Calu3 (cell line): Measurements from ENCODE around the gene CNTD1. TPM values are rescaled to one million over a fixed set of nuclear protein-coding genes. Genes with fewer than 3 reads are reported as not detected.
A peak's percentile ranks its signal among the peaks of the same experiment; 100 is the strongest.

Experiments used
- BruUV-seq: library from RNA; stranded (reverse); fragments of 400-500 nt; replicated peaks from 2 replicates; lab custom pipeline; 2021; lab: Mats Ljungman, UMichigan
- CTCF ChIA-PET: fragments of 300-600 bp; sonication (Branson Sonifier 250); formaldehyde crosslinking; loops from one replicate; lab custom pipeline; 2022; ENCODE audit warnings: antibody characterized with exemption; lab: Charles Lee
- DNase-seq: peaks from one replicate; pipeline ENCODE4 v3.0.0; 2022
- H3K27ac Mint-ChIP-seq: one replicate; pipeline ENCODE4 v1.8.0; 2022; ENCODE audit warnings: mixed read lengths; ENCODE audit not compliant: unreplicated experiment
- H3K27me3 Mint-ChIP-seq: one replicate; pipeline ENCODE4 v1.8.0; 2022; ENCODE audit warnings: mixed read lengths; ENCODE audit not compliant: unreplicated experiment
- H3K36me3 Mint-ChIP-seq: one replicate; pipeline ENCODE4 v1.8.0; 2022; ENCODE audit warnings: mild to moderate bottlenecking, moderate library complexity, mixed read lengths; ENCODE audit not compliant: insufficient read depth, unreplicated experiment
- H3K4me1 Mint-ChIP-seq: one replicate; pipeline ENCODE4 v1.8.0; 2022; ENCODE audit warnings: mild to moderate bottlenecking, low read depth, mixed read lengths; ENCODE audit not compliant: unreplicated experiment
- H3K4me3 Mint-ChIP-seq: one replicate; pipeline ENCODE4 v1.8.0; 2022; ENCODE audit warnings: mild to moderate bottlenecking, low read depth, moderate library complexity, mixed read lengths; ENCODE audit not compliant: unreplicated experiment
- H3K9me3 Mint-ChIP-seq: one replicate; pipeline ENCODE4 v1.8.0; 2022; ENCODE audit warnings: low read depth, mixed read lengths; ENCODE audit not compliant: unreplicated experiment
- CTCF ChIP-seq: fragments of 200-600 bp; IDR thresholded peaks from one replicate; pipeline ENCODE4 v1.8.0; 2022; ENCODE audit warnings: antibody characterized with exemption; ENCODE audit not compliant: unreplicated experiment
- intact Hi-C: fragments of 100-400 bp; cut with micrococcal nuclease; formaldehyde crosslinking; loops from one replicate; pipeline ENCODE4 v1.10.0; 2022; ENCODE audit not compliant: unreplicated experiment
- total RNA-seq: library from RNA; stranded (reverse); gene quantifications from 2 replicates; pipeline ENCODE4 v1.2.3, GENCODE V29; 2022

Gene CNTD1
- total RNA-seq, 1 experiment from 2014 or later: 0.54 TPM

- intact Hi-C loops: no loop called here
- Mint-ChIP-seq H3K4me3 (peak overlapping the region; percentile 88), H3K27ac (peak overlapping the region; percentile 96), H3K4me1 (peaks cover 19% of the 10 kb centered on the region), H3K9me3 (no peaks in the 10 kb centered on the region), H3K27me3 (no peaks in the 10 kb centered on the region), H3K36me3 (peaks cover 64% of the 10 kb centered on the region)
- no peak for DNase-seq
- BruUV-seq: no TSS peak
- CTCF ChIA-PET: interaction anchor here (0.6 to 2.6 kb wide), 5 partner anchors 9 to 357 kb away, joined by 3 to 15 read pairs (median 4); partner anchors contain the start of gene BECN1
- TF ChIP-seq CTCF: no peak
Observed at GRCh38 chr17:42833767-42834422, 35.2 kb downstream of the CNTD1 start.

GRCh38 chr17:42835732-42836131, 37.1 kb downstream of the CNTD1 start:
- peaks cover 19% of the 10 kb centered on the region for H3K4me1 Mint-ChIP-seq
- intact Hi-C loops: no loop called here
- CTCF ChIA-PET: interaction anchor here (0.7 kb wide), 2 partner anchors 336 to 1320 kb away, joined by 3 to 4 read pairs; no protein-coding TSS in a partner anchor
- no peaks in the 10 kb centered on the region for H3K27me3 Mint-ChIP-seq
- no TSS peak for BruUV-seq
- no peaks in the 10 kb centered on the region for H3K9me3 Mint-ChIP-seq
- no peak overlapping the region for H3K4me3 Mint-ChIP-seq
- no peak for DNase-seq
- TF ChIP-seq CTCF: no peak
- peaks cover 83% of the 10 kb centered on the region for H3K36me3 Mint-ChIP-seq
- H3K27ac Mint-ChIP-seq: no peak overlapping the region

GRCh38 chr17:42841975-42842685, 43.5 kb downstream of the CNTD1 start:
- Mint-ChIP-seq H3K27ac (no peak overlapping the region), H3K4me3 (no peak overlapping the region), H3K9me3 (no peaks in the 10 kb centered on the region), H3K4me1 (peaks cover 8% of the 10 kb centered on the region), H3K27me3 (no peaks in the 10 kb centered on the region), H3K36me3 (peaks cover 94% of the 10 kb centered on the region)
- TF ChIP-seq CTCF: no peak
- CTCF ChIA-PET: interaction anchor here (1.9 kb wide), 1 partner anchor 8 kb away, joined by 8 read pairs; the partner anchor contains the start of gene PSME3
- DNase-seq: no peak
- intact Hi-C loops: loop anchor here (2.0 kb wide), 1 partner anchor 87 kb away; no protein-coding TSS in a partner anchor
- TSS peak; percentile 3 for BruUV-seq

GRCh38 chr17:42843358-42843934, 44.8 kb downstream of the CNTD1 start:
- Mint-ChIP-seq H3K27ac (peak overlapping the region; percentile 15), H3K36me3 (peaks cover 81% of the 10 kb centered on the region), H3K27me3 (no peaks in the 10 kb centered on the region), H3K4me3 (no peak overlapping the region), H3K4me1 (peaks cover 8% of the 10 kb centered on the region), H3K9me3 (no peaks in the 10 kb centered on the region)
- peak; percentile 78 for TF ChIP-seq CTCF
- DNase-seq: peak; percentile 61
- BruUV-seq: no TSS peak
- CTCF ChIA-PET: interaction anchor here (0.6 to 2.1 kb wide), 7 partner anchors 10 to 155 kb away, joined by 3 to 22 read pairs (median 6); partner anchors contain the start of genes BECN1, PSME3 and RPL27
- intact Hi-C loops: loop anchor here (1.0 to 2.0 kb wide), 2 partner anchors 85 to 94 kb away; no protein-coding TSS in a partner anchor
